Inferior parietal cortex (tissue), 1 donor: ENCODE data around the gene MTARC2.

Source experiments
- DNase-seq: peaks from one replicate; pipeline ENCODE4 v3.0.0-alpha.2; 2016; ENCODE audit errors: extremely low spot score

Gene MTARC2

DNA sequence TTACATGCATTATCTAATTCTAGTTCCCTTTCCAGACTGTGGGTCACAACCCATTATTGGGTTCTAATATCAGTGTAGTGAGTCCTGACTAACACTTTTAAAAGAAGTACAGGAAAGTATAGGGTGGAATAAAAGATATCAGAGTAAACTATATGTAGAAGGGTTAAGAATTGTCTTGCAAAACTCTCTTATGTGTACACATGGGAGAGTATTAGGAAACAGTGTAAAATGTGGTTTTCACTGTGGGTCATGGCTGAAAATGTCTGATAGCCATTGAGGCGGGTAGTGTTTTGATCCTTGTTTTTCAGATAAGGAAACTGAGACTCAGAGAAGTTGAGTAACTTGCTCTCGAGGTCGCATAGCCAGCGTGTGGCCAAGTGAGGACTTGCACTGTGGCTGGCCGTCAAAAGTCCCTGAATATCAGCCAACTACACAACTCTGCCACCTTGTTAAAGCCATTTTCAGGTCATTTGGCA, 20.0 kb downstream of the MTARC2 start:
- no peak for DNase-seq

DNA sequence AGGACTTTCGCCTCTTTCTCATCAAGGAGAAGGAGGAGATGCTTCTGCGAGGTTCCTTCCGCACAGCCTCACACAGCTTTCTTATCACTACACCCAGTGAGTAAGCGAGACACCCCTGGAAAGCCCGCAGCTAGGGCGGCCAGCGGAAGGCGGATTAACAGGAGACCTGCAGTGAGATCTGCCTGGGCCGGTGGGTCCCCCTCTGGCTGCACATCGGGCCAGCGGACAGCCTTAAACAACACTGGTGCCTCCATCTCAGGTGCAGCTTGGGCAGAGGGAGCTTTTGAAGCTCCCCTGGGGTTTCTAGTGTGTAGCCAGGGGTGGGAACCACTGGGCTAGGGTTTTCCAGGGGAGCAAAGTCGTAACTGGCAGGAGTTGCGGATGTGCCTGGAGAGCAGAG, 21.1 kb downstream of the MTARC2 start:
- DNase-seq: no peak

DNA sequence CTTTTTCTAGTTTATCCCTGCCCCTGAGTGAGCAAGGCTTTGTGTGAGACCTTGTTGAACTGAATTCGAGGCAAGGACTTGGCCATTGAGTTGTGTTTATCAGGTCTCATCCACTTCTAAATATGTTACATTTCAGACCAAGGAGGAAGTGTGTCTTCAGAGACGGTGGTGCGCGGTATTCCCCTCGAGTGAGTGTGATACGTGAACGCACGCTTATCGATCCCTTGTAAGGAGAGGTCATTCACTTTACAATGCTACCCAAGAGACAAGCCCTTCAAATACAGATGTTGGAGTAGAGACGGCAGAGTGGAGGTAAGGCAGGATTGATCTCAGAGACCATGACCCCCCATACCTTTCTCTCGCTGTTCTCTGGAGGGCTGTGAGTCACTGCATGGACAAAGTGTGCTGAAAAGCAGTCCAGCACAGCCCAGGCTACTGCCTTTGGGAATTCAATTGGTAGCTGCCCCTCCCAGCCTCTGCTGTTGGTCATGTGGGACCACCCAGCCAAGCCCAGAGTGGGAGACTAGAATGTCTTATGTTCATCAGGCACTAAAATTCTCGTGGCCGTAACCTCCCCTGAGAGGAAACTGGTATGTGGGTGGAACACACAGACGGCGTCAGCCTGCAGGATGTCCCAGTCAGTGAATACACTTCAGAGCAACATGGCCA, 22.3 kb downstream of the MTARC2 start:
- DNase-seq: no peak

DNA sequence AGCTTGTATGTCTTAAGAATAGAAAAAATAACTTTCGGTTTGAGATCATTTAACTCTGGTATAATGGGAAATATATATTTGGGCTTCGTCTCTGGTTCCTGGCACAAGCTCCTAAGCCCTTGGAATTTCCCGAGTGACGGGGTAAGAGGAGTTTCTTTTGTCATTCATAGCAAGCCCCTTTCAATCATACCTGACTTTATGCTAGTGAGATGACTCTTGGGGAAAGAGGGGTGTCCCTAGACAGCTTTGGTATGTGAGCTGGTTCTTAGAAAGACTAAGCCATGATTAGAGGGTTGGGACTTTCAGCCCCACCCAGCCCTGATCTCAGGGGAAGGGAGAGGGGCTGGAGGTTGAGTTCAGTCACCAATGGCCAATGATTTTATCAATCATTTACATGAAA, 24.7 kb downstream of the MTARC2 start:
- no peak for DNase-seq

DNA sequence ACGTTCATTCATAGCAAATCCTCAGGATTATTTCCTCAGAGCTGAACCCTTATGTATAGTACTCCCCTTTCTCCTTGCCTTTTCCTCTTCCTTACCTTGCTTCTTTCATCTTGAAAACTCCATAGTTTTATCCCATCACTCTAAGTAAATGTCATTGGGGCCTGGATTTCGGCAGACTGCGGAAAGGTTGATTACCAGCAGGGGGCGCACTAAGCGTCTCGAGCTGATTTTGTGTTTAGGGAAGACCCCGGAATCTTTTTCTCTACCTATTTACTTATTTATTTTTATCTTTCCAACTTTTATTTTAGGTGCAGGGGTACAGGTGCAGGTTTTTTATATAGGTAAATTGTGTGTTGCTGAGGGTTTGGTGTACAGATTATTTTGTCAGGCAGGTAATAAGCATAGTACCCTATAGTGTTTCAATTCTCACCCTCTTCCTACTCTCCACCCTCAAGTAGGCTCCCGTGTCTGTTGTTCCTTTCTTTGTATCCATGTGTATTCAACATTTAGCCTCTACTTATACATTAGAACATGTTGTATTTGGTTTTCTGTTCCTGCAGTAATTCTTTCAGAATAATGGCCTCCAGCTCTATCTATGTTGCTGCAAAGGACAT, 27.2 kb downstream of the MTARC2 start:
- DNase-seq: peak; percentile 58

DNA sequence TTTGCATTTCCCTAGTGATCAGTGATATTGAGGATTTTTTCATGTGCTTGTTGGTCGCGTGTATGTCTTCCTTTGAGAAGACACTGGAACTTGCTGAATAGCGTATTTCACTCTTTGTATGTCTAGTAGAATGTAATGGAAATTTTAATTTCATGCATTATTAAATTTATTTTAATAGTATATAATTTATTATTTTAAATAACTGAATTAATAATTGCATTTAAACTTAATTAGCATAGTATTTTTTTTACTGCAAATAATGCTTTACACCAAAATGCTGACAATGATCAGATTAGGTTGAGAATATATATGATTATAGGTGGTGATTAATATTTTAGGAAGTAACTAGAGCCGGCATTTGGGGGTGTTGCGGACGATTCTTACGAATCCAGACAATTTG, 28.1 kb downstream of the MTARC2 start:
- no peak for DNase-seq

DNA sequence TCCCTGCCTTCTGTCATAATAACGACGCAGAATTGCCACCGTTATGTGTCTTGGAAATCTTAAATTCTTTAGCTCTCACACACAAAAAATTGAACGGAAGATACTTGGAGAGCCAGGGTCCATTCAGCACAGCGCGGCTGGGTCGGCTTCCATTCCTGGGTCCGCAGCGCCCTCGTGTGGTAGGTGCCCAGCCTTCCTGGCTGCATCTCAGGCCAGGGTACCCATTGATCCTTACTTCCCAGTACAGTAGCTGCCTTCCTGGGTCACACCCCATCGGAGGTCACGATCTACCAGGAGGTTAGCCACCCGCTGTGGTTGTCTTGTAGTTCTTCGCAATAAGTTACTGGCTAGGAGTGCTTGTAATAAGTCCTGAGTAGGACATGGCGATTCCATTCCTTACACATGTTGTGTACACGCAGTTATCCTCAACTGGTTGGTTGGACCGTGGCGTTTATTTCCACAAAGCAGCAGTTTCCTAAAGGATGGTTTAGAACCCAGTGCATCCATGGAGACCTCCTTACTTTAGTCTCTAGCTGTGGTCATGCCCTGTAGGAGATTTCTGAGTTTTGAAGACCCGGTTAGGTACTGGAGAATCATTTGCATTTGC, 28.7 kb downstream of the MTARC2 start:
- peak; percentile 88 for DNase-seq

DNA sequence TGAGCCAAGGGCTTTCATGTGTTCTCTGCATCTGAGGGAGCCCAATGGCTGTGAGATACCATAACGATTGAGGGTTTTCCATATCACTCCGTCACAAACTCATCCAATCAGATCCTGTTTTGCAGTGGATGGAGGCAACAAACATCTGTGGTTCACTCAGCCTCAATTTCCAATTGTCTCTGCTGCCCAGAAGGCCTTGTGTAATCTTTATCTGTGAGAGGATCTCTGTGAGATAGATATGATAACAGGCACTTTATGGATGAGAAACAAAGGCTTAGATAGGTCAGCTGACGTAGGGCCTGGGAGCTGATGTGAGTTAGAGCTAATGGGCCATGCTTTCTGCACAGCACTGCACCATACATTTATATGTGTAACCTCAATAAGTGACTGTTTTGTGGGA, 35.3 kb downstream of the MTARC2 start:
- DNase-seq: no peak

DNA sequence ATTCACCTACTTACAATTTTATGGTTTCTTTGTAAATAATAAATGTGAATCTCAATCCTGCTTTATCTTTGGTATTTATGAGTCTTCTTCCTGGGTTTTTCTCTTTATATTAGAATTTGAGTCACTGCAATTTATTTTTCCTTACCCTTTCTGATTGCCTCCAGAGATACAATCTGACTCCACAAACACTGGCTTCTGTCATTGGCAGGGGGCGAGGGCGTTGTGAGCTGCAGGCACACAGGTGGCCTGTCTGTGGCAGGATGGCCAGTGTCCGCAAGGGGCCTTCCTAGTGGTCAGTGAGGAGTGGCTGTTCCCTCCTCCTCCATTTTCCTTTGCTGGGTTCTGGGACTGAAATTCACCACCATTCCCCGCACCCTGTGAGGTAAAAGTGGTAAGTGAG, 36.6 kb downstream of the MTARC2 start:
- DNase-seq: no peak

DNA sequence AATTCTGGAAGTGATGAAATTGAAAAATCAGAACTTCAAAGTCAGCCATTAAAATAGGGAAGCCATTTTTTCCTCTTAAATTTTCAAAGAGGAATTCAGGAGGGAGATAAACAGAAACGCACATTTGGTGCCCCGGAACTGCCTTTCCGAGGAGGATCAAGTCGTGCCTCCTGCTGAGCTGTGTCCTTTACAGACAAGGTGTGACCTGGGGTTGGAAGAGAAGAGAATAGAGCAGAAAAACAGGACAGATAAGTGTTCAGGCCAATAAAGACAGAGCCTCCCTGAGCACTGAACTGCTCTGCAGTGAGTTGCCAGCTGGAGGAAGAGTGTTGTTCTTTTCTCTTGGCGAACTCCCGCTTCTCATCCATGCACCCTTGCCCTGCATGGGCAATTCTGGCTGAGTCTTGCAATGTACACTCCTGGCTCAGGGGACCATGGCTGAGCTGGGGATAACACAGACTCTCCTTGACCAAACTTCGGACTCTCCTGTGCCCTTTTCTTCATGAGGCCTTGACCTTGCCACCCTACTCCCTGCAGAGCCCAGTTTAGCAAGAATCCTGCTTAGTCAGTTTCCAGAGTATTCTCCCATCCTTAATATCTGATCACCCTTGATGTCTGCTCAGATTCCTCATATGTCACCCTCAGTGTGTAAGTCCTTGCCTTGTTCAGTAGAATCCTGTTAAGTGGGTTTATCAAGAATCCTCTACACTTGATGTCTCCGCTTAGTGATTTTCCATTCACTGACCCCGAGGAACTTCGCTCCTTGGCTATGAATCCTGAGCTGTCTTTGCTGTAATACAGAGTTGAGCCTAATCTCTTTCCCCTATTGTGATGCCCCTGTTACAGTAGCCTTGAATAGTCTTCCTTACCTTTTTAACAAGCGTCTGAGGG, 37.3 kb downstream of the MTARC2 start:
- no peak for DNase-seq

DNA sequence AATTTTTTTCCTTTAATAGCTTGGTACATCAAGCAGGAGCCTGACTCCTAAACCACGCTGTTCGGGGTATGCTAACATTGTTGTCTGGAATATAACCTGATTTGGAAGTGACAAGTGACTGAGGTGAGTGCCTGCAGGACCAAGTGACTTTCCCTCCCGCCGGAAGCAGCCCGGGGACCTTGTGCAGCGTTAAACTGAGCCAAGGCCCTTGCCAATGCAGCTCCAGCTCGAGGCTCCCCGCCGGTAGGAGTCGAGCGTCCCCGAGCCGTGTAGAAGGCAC, 37.9 kb downstream of the MTARC2 start:
- DNase-seq: no peak

DNA sequence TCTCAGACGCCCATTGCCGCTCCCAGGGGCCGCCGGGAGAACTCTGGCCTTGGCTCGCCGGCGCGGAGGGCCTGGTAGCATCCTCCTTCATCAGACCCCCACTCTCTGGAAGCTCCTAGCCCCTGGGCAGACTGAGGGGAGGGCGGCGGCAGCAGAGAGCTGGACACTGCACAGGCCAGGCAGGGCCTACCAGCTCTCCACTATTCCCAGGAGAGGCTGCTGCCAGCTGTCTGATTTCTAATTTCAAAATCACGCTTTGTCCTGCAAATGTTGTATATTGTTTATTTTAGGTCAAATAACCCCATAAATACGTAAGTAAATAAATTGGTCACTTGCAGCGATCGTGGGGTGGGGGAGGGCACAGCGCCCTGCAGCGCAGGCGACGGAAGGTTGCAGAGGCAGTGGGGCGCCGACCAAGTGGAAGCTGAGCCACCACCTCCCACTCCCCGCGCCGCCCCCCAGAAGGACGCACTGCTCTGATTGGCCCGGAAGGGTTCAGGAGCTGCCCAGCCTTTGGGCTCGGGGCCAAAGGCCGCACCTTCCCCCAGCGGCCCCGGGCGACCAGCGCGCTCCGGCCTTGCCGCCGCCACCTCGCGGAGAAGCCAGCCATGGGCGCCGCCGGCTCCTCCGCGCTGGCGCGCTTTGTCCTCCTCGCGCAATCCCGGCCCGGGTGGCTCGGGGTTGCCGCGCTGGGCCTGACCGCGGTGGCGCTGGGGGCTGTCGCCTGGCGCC, 38.4 kb downstream of the MTARC2 start, which contains the start of gene MTARC1:
TSS of gene MTARC1 (plus strand) at position 577 of the 732 bp plus-strand sequence. CDS start at position 609, 32 bp downstream.
- DNase-seq: no peak

DNA sequence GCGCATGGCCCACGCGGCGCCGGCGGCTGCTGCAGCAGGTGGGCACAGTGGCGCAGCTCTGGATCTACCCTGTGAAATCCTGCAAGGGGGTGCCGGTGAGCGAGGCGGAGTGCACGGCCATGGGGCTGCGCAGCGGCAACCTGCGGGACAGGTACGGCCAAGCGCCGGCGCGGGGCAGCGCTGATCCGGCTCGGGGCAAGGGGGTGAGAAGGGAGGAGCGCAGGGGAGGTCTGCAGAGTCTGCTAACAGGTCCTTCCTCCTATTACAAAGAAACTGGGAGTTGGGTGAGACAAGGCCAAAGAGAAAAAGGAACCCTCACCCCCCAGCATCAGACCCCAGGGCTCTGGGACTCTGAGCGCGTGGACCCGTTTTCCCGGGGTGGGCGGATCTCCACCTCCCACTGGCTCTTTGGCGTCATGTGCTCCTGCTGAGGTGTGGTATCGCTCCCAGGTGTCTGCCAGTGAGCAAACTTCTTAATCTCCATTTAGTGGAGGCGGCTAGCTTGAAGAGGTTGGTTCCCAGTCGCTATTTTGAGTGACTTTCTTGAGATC, 39.0 kb downstream of the MTARC2 start:
- no peak for DNase-seq

DNA sequence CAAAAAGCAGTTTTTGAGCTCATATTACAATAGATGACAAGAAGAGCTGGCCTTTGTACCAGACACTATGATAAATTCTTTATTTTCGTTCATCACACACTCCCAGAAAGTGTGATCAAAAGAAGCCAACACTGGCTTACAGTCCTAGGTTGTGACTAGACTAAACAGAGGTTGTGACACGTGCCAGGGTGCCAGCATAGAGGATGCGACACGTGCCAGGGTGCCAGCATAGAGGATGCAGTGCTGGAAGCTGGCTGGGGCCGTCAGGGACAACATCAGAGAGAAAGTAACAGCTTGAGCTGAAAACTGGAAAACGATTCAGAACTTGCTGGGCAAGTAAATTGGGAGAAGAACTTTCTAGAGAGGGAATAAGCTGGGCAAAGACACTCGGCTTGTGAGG, 40.8 kb downstream of the MTARC2 start:
- DNase-seq: no peak

DNA sequence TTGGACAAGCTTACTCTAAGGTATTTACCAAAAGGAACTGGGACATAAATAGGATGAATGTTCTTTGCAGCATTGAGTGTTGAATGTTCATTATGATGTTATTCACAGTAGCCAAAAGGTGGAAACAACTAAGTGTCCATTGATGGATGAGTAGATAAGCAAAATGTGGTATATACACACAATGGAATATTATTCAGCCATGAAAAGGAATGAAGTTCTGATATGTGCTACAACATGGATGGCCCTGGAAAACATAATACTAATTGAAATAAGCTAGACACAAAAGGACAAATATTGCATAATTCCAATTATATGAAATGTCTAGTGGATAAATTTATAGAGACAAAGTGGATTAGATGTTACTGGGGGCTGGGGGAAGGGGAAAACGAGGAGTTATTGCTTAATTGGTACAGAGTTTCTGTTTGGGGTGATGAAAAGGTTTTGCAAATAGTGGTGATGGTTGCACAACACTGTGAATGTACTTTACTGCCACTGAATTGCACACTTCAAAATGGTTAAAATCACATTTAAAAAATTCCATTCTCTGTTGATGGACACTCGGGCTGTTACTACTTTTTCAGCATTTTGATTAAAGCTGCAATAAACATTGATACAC, 41.5 kb downstream of the MTARC2 start:
- DNase-seq: no peak

DNA sequence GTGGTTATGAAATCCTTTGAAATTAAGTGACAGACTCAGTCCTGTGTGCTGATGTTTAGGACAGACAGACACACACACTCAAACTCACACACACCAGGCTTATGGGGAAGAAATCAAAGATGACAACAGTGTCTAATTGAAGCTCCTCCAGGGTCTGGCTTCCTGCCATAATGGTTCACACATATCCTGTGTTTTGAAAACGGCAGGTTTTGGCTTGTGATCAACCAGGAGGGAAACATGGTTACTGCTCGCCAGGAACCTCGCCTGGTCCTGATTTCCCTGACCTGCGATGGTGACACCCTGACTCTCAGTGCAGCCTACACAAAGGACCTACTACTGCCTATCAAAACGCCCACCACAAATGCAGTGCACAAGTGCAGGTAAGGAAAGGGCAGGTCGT, 43.2 kb downstream of the MTARC2 start:
- DNase-seq: no peak

DNA sequence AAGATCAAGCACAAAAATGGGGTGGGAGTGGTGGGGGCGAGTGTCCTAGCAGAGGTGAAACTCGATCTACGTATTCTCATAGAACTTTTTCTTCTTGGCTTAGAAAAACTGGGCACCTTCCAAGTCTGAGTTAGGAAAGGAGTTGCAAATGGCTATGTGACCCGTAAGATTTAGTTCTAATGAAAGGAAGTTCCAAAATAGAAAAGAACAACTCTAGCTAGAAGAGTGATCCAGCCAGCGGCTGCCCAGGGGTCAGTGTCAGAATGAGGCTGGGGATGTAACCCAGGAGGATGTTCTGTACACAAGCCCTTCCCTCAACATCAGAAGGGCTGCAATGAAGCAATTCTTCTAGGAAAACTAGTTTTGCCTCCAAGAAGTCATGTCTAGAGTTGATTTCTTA, 43.8 kb downstream of the MTARC2 start:
- DNase-seq: no peak

DNA sequence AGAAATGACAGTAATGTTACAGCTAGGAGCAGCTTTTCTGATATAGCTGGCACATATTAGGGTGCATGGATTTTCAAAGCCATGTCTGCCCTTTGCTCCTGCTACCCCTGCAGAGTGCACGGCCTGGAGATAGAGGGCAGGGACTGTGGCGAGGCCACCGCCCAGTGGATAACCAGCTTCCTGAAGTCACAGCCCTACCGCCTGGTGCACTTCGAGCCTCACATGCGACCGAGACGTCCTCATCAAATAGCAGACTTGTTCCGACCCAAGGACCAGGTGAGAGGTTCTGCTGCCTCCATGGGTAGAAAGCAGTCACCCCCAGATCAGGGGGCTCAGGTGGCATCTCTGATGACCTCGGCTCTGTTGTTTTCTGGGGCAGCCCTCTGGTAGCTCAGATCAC, 48.4 kb downstream of the MTARC2 start:
- DNase-seq: no peak

DNA sequence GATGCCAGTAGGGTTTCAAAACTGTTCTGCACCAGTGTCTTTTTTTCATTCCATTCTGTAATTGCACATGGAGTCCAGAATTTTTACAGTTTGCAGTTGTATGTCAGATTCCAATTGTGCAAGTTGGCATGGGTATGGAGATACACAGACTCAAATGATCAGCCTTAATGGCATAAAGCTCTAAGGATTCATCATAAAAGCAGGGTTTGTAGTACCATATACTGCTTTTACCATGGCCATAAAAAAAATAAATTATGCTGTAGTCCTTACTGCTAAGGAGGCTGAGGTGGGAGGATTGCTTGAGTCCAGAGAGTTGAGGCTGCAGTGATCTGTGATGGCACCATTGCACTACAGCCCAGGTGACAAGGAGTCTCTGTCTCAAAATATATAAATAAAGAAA, 48.9 kb downstream of the MTARC2 start:
- DNase-seq: no peak

DNA sequence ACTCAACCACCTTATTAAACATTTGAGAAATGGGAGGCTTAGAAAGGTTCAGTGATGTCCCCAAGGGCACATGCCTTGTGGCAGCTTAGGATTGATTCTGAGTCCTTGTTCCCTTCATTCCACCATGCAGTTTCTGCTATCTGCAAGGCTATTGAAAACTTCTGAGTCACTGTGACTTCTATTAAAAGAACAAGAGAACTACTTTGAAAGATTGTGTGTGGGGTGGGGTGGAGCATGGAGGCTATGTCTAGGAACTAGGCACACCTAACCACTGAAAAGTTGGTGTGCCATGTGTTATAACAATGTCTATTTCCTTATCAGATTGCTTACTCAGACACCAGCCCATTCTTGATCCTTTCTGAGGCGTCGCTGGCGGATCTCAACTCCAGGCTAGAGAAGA, 49.4 kb downstream of the MTARC2 start:
- DNase-seq: no peak

DNA sequence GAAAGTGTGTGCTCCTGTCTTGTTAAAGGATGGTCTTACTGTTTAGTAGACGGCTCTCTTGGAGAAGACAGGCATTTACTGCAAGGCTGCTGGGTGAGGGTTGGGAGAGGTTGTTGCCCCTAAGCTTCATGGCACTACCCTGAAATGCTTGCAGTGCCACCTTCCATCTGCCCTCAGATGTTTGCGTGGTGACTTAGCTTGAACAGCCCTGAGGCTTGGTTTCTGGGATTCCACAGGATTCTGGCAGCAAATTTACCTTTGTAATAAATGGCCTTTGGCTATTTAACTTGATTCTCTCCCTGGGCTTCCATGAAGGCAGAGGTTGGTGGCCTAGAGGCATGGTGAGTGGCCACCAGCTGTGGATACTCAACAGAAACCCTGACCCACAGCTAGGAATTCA, 50.2 kb downstream of the MTARC2 start:
- no peak for DNase-seq
